ENCODE results near the gene UVRAG.

GRCh38 chr11:76094740-76095139 lies 279.7 kb downstream of the UVRAG start:
- TF ChIP-seq POLR2A (IDR thresholded peaks at IDR 0.05; ENCODE audit: low read length), result no peak
- no peak for TF ChIP-seq GATA1 (IDR thresholded peaks at IDR 0.05; ENCODE audit: low read depth, low read length)
